Gastrocnemius medialis (tissue), 4 donors: Measurements from ENCODE around the gene CFAP221. TPM values are rescaled to one million over a fixed set of nuclear protein-coding genes. Genes with fewer than 3 reads are reported as not detected.

Source experiments
- ATAC-seq, 2 donors: fragments of 150-250 bp; one replicate each; pipeline ENCODE4 v1.9.1; 2016
- DNase-seq, 2 donors: peaks; one replicate each; pipeline ENCODE4 v3.0.0-alpha.2; 2019
- H3K27ac ChIP-seq, 4 donors: fragments of 200-600 bp; sonication (generic); 1 replicate in 1 of 4; 2 replicates in 3 of 4; pipeline ENCODE4 v1.5.1; 2016 to 2018; ENCODE audit warnings: mild to moderate bottlenecking in 2 of 4, moderate library complexity in 1 of 4
- H3K27me3 ChIP-seq, 3 donors: fragments of 200-600 bp; sonication (generic) in 2 of 3; 1 replicate in 1 of 3; 2 replicates in 2 of 3; pipeline versions ENCODE4 v1.5.1 to v1.6.0; 2016 to 2019; ENCODE audit warnings: mild to moderate bottlenecking in 1 of 3, moderate library complexity in 1 of 3
- H3K36me3 ChIP-seq, 2 donors: fragments of 200-600 bp; sonication (generic) in 1 of 2; one replicate each; pipeline ENCODE4 v1.5.1; 2017 to 2018
- H3K4me1 ChIP-seq, 2 donors: fragments of 200-600 bp; sonication (generic) in 1 of 2; one replicate each; pipeline ENCODE4 v1.5.1; 2016 to 2017; ENCODE audit warnings: mild to moderate bottlenecking in 2 of 2
- H3K4me3 ChIP-seq, 4 donors: fragments of 200-600 bp; sonication (generic) in 3 of 4; 1 replicate in 1 of 4; 2 replicates in 3 of 4; pipeline ENCODE4 v1.5.1; 2016 to 2019; ENCODE audit warnings: mild to moderate bottlenecking in 2 of 4
- H3K9me3 ChIP-seq, 3 donors: fragments of 200-600 bp; sonication (generic) in 2 of 3; 1 replicate in 1 of 3; 2 replicates in 2 of 3; pipeline ENCODE4 v1.5.1; 2016 to 2019
- CTCF ChIP-seq, 5 experiments: fragments of 450-650 bp in 3 of 5; fragments of 200-600 bp in 2 of 5; sonication (generic) in 2 of 5; IDR thresholded peaks in 4 of 5; conservative IDR thresholded peaks in 1 of 5; 1 replicate in 4 of 5; 2 replicates in 1 of 5; pipeline ENCODE4 v1.5.1; 2016 to 2019; ENCODE audit warnings: antibody characterized with exemption in 5 of 5, mild to moderate bottlenecking in 3 of 5, moderate library complexity in 3 of 5
- POLR2A ChIP-seq, 2 donors: fragments of 450-650 bp; IDR thresholded peaks; one replicate each; pipeline ENCODE4 v1.6.1; 2017; ENCODE audit warnings: antibody characterized with exemption in 2 of 2, mild to moderate bottlenecking in 2 of 2, moderate library complexity in 2 of 2
- in situ Hi-C, 4 donors: fragments of 200-750 bp; cut with MboI; loops; one replicate each; pipeline versions ENCODE4 v1.15.0 to v1.8.0; 2017; ENCODE audit warnings: low sequenced_read_pairs in 4 of 4
- intact Hi-C: fragments of 100-400 bp; cut with DNase I; formaldehyde crosslinking; loops from one replicate; pipeline ENCODE4 v1.15.1; 2023; ENCODE audit warnings: low total_unique reads
- total RNA-seq, 4 donors: library from RNA; depleted of rRNA; stranded (reverse); fragments of >200 nt; gene quantifications; one replicate each; pipeline versions ENCODE4 v1.1.0 to v1.2.3, GENCODE V29; 2016

The CFAP221 gene
- total RNA-seq, 4 donors from 2014 or later, result not detected

GRCh38 chr2:119693967-119694366, 149.7 kb downstream of the CFAP221 start:
- no peak for ATAC-seq
- H3K36me3 ChIP-seq, result no peaks in the 10 kb centered on the region
- no peak overlapping the region for H3K27ac ChIP-seq
- no peak overlapping the region for H3K4me3 ChIP-seq
- in situ Hi-C loops (no loop called here), intact Hi-C loops (no loop called here)
- no peaks in the 10 kb centered on the region for H3K9me3 ChIP-seq
- no peaks in the 10 kb centered on the region for H3K27me3 ChIP-seq
- no peak for DNase-seq
- TF ChIP-seq POLR2A (IDR thresholded peaks at IDR 0.05) (no peak), CTCF (IDR thresholded peaks at IDR 0.05 in 4 of 5, conservative IDR thresholded peaks at IDR 0.05 in 1 of 5) (no peak)
- peaks cover 0 to 4% of the 10 kb centered on the region in 2 donors for H3K4me1 ChIP-seq

GRCh38 chr2:119694470-119694844, 150.2 kb downstream of the CFAP221 start:
- H3K9me3 ChIP-seq, result no peaks in the 10 kb centered on the region
- H3K4me1 ChIP-seq, result peaks cover 0 to 4% of the 10 kb centered on the region in 2 donors
- no peak for TF ChIP-seq CTCF (IDR thresholded peaks at IDR 0.05 in 4 of 5, conservative IDR thresholded peaks at IDR 0.05 in 1 of 5)
- TF ChIP-seq POLR2A (IDR thresholded peaks at IDR 0.05), result no peak
- no peak overlapping the region for H3K4me3 ChIP-seq
- in situ Hi-C loops (no loop called here), intact Hi-C loops (no loop called here)
- DNase-seq (no peak), ATAC-seq (no peak)
- no peaks in the 10 kb centered on the region for H3K27me3 ChIP-seq
- H3K36me3 ChIP-seq, result no peaks in the 10 kb centered on the region
- no peak overlapping the region for H3K27ac ChIP-seq

GRCh38 chr2:119694845-119695521, 150.7 kb downstream of the CFAP221 start:
- Histone ChIP-seq H3K27ac (no peak overlapping the region), H3K4me3 (no peak overlapping the region), H3K4me1 (peaks cover 0 to 4% of the 10 kb centered on the region in 2 donors), H3K36me3 (no peaks in the 10 kb centered on the region), H3K27me3 (no peaks in the 10 kb centered on the region), H3K9me3 (no peaks in the 10 kb centered on the region)
- ATAC-seq (no peak), DNase-seq (no peak)
- TF ChIP-seq POLR2A (IDR thresholded peaks at IDR 0.05) (no peak), CTCF (IDR thresholded peaks at IDR 0.05 in 4 of 5, conservative IDR thresholded peaks at IDR 0.05 in 1 of 5) (no peak)
- in situ Hi-C loops (no loop called here), intact Hi-C loops (no loop called here)

- intact Hi-C loops (no loop called here), in situ Hi-C loops (no loop called here)
- H3K9me3 ChIP-seq, result no peaks in the 10 kb centered on the region
- TF ChIP-seq POLR2A (IDR thresholded peaks at IDR 0.05) (no peak), CTCF (IDR thresholded peaks at IDR 0.05 in 4 of 5, conservative IDR thresholded peaks at IDR 0.05 in 1 of 5) (no peak)
- H3K4me1 ChIP-seq, result peaks cover 0 to 4% of the 10 kb centered on the region in 2 donors
- ATAC-seq (no peak), DNase-seq (no peak)
- no peaks in the 10 kb centered on the region for H3K27me3 ChIP-seq
- H3K27ac ChIP-seq, result no peak overlapping the region
- no peak overlapping the region for H3K4me3 ChIP-seq
- H3K36me3 ChIP-seq, result no peaks in the 10 kb centered on the region
Measured at GRCh38 chr2:119696005-119696404, 151.8 kb downstream of the CFAP221 start.
